NCI-H2227 (cell line): ENCODE results near the gene GALNT12.

Experiments used
- DNase-seq: peaks from one replicate; lab custom pipeline; 2025; ENCODE audit not compliant: unreplicated experiment; lab: John Stamatoyannopoulos, UW

Gene GALNT12

DNA sequence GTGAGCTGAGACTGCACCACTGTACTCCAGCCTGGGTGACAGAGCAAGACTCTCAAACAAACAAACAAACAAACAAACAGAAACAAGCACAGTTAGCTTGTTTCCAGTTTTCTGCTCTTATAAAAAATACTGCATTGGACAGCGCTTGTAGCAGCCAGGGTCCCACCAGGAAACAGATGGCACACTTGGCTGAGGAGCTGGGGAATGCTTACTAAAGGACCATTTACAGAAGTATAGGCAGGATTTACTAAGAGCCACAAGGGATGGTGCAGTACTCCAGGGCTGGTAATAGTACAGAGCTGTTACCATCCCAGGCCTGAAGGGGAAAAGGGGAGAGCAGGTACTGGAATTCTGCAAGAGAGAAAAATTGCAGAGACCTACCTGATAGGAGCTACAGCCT is 5.9 kb upstream of the GALNT12 start:
- no peak for DNase-seq

DNA sequence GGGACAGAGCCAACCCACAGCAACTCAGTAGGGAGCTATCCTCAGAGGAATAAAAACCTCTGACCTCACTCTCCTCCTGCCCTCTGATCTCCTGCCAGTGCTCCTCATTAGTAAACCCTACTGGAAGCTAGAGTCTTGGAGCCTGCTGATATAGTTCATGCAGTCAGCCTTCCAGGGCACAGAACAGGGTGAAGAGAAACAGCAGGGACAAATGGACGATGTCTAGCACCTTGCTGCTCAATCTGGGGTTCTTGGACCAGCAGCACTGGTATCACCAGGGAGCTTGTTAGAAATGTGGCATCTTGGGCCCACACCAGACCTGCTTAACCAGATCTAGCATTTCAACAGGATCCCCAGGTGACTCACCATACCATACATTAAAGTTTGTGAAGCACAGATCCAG is 5.5 kb upstream of the GALNT12 start:
- DNase-seq = no peak

DNA sequence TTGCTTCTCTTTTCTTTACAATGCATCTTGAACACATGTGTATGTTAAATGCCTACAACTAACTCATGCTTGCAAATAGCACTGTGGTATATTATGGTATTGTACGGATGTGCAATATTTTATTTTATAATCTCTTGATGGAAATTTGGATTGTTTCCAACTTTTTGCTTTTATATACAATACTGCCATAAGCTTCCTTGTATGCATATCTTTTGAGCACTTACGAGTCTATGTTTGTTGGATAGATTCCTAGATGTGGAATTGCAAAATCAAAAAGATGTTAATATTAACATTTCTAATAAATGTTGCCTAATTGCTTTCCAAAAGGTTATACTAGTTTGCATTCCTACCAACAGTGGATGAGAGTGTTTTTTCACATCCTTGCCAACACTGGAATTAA is 3.4 kb upstream of the GALNT12 start:
- no peak for DNase-seq

DNA sequence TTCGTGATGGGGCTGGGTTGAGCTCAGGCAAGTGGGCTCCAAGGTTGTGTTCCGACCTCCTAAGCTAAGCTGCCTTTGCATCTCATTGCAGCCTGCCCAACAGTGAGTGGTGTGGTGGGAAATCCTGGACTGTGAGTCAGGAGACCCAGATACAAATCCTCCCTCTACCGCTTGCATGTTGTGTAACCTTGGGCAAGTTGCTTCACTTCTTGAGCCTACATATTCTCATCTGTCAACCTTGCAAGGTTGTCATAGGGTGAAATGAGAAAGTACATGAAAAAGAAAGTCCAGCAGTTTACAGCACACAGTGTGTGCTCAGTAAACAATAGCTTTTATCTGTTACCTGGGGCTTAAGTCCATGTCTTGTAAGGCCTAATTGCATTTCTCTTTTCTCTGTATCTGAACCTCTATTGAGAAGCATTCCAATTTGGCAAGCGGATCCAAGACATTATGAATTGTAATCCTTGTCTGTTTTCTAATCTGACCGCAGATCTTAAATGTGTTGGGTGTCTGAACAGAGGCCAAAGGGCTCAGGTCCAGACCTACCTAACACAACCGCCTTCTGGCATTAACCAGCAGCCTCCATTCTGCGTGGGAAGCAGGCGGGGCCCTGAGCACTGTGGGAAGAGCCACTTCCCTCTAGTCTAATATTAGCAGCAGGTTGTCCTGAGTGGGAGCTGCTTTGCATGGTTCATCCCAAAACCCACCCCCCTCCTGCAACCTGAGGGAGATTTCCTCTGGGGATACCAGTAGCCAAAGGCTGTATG is 1.8 kb upstream of the GALNT12 start:
- no peak for DNase-seq

DNA sequence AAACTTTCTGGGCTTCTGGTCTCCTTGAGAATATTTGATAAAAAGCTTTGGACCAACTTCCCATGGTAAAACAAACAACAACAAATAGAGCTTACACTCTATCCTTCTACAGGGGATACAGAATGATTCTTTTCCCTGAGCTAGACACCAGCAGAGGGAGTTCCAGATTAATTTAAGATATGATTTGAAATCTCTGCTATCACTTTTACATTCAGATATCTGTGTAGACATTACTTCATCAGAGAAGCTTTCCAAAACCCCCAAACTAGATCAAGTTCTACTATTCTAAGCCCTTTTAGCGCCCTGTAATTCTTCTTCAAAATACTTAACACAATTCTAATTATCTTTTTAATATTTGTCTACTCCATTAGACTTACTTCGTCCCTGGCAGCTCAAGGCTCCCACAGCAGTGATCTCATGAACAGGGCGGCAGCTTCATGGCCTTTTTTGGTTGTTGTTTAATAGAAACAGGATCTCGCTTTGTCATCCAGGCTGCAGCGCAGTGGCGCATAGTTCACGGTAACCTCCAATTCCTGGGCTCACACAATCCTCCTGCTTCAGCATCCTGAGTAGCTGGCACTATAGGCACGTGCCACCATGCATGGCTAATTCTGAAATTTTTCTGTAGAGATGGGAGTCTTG is 955 bp upstream of the GALNT12 start:
- DNase-seq = no peak

GRCh38 chr9:98807814-98808195 is 335 bp downstream of the GALNT12 start:
- peak; percentile 28 for DNase-seq

DNA sequence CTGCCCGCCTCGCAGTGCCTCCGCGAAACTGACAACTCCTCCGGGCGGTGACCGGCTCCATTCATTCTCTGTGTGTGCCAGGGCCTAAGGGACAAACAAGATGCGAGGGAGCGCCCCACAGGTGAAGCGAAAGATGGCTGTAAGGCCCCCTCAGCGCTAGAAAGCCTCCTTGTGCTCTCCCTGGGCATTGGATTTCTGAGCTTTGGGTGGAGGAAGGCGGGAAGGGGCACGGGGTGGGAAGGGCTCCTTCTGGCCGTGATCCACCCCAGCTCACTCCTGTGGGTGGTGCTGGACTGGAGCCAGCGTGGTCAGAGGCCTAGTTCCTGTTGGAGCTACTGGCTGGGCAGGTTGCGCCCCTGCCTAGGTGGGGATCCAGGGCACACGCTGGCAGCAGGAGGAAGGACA is 943 bp downstream of the GALNT12 start:
- DNase-seq = peak; percentile 41

DNA sequence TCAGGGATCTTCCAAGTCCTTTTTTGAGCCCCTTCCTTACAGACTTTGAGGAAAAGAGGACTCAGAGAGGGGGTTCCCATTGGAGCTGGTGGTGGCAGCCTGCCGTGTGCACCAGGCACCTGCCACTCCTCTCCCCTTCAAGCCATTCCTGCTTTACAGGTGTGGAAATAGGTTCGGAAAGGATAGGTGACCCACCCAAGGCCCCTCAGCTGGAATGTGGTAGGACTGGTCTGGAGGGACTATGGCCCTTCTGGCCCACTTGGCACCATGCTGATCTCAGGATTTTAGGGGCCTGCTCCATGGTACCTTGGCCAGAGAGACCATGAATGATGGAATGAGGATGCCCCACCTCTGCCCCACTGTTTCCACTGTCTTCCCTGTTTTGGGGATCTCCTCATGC is 1.4 kb downstream of the GALNT12 start:
- DNase-seq = no peak

DNA sequence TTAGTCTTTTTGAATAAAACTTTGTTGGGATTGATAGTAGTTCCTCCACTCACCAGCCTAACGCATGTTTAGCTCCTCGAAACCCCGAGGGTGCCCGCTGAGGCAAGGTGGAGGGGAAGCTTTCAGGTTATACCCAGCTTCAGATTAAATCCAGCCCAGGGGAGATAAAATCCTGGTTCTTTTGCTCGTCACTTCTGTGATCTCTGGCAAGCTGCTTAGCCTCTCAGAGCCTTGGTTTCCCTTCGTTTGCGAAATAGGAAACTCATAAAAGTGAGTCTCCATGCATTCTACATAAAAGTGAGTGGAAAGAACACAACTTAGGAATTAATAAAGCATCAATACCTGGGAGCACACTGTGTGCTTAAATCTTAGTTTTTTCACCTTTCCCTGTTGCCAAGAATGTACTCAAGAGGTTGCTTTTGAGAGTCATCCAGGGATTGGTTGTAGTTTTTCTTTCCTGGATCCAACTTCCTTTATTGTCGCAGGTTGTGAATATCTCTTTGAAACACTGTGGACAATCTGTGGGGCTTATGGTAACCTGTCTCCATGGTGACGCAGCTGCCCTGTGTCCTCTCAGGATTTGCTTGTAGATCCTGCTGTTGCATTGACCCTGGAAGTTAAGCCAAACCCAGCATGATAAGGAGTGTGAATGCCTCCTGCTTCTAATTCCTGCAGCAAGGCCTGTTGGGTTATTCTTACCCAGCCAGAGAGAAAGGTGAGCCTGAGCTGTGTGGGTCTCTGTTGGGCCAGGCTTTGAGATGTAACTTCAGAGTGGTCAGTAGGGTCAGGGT is 2.0 kb downstream of the GALNT12 start:
- DNase-seq = no peak

- no peak for DNase-seq
These were observed 2.8 kb downstream of the GALNT12 start for GRCh38 chr9:98810102-98810842.

DNA sequence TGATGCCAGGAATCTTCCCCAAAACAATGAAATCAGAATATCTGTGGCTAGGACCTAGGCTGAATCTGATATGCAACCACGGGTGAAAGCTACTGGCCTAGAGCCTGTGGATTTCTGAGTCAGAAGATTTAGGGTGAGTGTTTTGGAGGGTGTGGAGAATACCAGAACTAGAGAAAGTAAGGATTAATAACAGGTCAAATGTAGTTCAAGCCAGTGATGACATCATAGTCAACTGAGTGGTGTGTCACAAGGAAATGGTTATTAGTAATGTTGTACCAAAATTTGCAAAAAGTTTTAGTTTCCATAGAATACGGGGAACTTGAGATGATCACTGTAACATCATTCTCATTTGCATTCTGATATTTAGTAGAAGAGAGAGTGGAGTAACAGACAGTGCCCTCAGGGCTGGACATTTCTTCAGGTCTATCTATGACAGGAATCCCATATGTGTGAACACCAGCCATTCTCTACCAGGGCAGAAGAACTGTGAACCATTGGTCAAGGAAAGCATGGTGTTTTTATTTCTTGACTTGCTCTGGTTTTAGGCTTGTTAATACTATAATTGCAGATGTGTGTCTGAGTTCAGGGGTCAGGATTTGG is 3.7 kb downstream of the GALNT12 start:
- DNase-seq = no peak

- DNase-seq = no peak
These were observed 8.0 kb downstream of the GALNT12 start for GRCh38 chr9:98815391-98815951.

GRCh38 chr9:98818764-98819163 is 11.3 kb downstream of the GALNT12 start:
- no peak for DNase-seq

GRCh38 chr9:98819231-98819630 is 11.8 kb downstream of the GALNT12 start:
- no peak for DNase-seq

- DNase-seq = no peak
These were observed 14.4 kb downstream of the GALNT12 start for GRCh38 chr9:98821831-98822230.

DNA sequence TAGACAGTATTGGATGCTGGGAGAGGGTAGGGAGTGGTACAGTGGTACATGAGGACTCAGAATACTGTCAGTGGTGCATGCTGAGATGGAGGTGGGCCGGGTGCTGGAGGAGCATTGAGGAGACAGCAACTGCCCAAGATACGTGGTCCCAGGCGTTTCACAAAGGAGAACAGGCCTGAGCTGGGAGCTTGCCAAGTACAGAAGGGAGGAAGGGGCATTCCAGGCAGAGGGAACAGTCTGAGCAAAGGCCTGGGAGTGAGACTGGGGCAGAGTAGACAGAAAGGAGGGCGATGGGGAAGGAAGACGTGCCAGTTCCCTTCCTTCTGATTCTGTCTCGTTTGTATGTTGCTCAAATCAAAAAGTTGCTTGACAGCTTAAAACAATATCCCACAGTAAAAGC is 15.2 kb downstream of the GALNT12 start:
- DNase-seq = no peak

DNA sequence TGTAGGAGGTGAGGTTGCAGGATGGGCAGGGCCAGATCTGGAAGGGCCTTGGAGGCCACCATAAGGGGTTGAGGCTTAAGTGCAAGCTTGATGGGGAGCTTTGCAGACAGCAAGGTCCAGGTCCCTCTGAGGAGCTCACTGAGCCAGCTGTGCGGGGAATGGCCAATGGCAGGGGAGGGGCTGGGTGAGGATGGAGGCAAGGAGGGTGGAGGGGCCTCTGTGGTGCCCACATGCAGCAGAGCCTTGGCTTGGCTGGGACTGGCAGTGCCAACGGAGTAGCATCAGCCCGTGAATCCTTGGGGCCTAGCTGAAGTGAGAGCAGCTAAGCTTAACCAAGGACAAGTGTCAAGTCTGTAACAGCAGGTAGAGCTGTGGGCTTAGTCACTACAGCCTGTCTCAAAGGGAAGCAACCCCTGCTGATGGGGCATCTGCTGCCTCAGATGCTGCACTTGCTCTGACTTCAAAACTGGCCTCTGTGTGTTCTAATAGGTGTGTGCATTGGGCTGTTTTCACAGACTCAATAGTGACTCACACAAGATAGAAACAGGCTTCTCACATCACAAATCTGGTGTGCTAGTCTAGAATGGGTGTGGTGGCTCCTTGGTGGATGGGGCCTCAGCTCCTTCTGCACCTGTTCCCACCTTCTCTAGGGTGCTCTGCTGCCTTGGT is 16.3 kb downstream of the GALNT12 start:
- no peak for DNase-seq

DNA sequence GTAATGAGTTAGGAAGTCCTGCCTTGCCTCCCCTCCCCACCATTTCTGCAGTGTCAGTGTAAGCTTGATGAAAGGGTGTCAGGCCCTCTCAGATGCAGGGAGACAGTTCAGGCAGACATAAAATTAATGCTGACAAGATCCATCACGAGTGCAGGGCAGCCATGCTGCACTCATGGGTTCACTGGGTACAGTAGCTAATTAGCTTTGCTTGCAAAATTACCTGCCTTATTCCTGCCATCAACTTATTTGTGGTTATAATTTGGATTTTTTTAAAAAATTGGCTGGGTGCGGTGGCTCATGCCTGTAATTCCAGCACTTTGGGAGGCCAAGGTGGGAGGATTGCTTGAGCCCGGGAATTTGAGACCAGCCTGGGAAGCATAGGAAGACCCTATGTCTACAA is 17.9 kb downstream of the GALNT12 start:
- DNase-seq = no peak

- no peak for DNase-seq
These were observed 19.2 kb downstream of the GALNT12 start for GRCh38 chr9:98826716-98827115.

GRCh38 chr9:98829766-98830165 is 22.3 kb downstream of the GALNT12 start:
- DNase-seq = no peak
